HG02852 (cell line): Measurements from ENCODE around the gene SMIM27.

ENCODE experiments used
- ATAC-seq: cut with Tn5 transposase; IDR thresholded peaks from one replicate; pipeline ENCODE4 v1.9.1; 2021; ENCODE audit warnings: mild to moderate bottlenecking, moderate library complexity; ENCODE audit not compliant: unreplicated experiment

Gene SMIM27

DNA sequence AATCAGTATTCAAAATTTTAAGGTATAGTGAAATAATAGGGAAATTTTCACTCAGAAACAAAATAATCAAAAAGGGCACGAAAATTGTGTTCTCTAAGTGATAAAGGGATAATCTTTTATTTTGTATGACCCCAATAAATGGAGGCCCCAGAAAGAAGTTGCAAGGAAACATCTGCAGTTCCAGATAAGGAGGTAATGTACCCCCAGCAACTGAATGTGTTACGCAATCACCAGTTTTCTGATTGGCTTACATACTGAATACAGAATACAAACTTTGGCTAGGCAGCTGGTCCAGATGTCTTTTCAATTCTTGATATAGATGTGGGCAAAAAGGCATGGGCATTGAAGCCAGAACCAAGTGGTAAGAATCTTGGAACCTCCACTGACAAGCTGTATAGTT is 2.0 kb downstream of the SMIM27 start:
- no peak for ATAC-seq

DNA sequence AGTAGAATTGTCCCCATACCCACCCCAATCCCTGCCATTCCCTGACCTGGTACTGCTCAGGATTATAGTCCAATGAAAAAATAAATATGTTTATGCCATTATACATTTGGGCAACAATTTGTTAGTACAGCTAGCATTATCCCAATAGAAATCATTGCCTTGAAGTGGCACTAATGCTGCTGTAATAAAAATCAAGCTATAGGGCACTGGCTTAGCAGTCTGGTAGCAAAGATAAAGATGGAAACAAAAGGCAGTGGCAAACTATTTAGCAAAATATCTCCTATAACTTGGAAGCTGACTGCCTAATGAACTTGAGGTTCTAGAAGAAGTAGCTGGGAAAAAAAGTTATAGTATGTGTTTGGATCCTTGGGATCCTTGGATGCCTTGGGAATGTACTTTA is 2.5 kb downstream of the SMIM27 start:
- no peak for ATAC-seq

DNA sequence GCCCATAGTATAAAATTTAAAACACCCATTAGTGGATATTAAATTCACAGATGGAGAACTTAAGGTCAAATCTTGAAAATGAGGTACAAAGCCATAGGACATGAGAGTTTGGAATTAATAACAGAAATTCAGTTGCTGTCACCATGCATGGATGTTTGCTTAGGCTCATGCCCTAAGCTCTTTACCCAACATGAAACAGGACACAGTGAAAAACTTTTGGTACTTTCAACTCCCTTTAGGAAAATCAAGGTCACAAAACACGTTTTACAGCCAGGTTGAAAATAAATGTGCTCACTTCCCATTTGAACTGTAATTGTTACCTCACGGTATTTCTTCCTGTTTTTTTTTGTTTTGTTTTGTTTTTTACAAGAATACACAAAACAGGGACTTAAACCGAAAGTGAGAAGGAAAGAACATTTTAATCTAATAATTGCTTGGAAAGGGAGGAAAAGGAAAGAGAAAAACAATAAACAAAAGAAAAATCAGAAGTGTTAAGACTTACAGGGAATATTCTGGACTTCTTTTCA is 6.3 kb downstream of the SMIM27 start:
- ATAC-seq = no peak

DNA sequence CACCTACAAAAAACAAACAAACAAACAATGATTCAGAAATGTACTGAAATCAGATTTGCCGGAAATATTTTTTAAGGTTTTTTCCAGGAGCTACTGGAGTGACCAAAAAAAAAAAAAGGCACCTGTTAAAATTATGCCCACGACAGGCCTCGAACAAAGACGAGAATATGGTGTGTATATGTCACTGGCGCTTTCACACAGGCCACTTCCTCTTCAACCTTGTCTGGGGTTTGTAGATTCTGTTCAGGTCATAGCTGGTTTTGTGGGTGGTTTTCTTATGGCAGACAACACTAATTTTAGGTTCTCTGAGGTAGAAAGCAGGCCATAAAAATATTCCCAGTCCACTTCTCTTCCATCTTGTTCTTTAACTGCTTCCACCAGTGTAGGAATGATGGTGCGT is 13.8 kb downstream of the SMIM27 start:
- ATAC-seq = no peak

DNA sequence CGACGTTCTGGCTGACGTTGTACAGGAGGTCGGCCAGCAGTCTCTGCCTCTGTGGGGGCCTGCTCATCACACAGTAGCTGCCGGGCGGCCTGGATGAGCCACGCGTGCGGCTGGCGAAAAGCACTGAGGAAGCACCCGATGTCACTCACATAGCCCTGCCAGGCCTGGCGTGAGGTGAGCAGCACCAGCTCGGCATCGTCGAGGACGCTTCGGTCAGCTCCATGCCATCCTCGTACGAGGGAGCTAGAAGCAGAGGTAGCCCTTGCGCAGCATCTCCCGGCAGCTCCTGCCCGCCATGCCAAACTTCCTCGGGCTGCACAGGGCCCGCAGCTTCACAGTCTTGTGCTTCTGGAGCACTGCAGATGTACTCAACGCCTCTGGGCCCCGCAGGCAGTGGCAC is 14.6 kb downstream of the SMIM27 start:
- no peak for ATAC-seq

DNA sequence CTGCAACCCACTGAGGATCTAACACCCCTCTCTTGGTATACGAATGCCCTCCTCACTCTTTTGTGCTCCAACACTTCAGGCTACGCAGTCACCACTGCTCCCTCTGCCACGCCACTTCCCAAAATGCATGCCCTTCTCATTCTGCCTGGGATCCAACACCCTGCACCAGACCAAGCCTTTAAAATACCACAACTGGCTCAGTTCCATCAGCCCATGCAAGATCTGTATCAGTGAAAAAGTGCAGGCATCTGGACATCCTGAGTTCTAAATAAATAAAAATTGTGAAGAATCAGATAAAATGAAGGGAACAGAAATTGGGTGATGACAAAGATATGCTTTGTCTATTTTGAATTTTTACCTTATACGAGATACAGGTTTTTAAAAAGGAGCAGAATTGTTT is 18.1 kb downstream of the SMIM27 start:
- no peak for ATAC-seq

DNA sequence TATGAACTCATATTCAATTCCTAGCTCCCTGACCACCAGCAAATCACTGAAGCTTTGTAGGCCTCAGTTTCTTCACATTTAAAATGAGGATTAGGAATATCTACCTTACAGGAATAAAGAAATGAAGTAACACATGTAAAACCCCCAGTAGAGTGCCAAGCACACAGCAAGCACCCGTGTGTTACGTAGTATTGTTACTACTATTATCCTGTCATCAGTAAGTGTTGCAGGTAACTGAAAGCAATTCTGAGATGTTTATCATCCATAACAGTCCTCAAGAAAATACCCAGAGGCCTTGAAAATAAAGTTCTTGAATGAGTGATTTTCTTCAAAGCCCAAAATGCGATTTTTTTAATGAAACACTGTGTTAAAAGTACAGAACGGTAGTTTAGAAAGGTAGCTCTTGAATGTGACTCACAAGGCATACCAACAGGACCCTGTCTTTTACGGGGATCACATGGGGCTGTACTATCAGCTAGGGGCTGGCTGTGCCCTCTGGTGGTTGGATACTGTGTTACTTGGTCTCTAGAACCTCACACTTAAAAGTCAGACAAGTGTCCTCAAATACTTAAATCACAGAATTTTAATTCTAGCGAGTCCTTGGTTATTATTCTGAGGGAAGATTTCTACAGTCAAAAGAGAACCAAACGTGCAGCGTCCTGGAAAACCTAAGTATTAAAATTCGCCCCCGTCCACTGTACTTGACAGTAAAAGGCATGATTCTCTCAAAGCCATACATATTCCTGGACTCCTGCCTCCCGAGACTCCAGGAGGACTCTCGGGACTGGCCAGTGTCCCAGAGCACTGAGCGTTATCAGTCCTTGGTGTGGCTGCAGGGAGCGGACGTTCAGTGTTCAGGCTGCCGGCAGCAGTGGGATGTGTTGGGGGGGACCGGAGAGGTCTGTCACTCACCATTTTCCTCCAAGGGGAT is 20.1 kb downstream of the SMIM27 start:
- peak; percentile 87 for ATAC-seq

DNA sequence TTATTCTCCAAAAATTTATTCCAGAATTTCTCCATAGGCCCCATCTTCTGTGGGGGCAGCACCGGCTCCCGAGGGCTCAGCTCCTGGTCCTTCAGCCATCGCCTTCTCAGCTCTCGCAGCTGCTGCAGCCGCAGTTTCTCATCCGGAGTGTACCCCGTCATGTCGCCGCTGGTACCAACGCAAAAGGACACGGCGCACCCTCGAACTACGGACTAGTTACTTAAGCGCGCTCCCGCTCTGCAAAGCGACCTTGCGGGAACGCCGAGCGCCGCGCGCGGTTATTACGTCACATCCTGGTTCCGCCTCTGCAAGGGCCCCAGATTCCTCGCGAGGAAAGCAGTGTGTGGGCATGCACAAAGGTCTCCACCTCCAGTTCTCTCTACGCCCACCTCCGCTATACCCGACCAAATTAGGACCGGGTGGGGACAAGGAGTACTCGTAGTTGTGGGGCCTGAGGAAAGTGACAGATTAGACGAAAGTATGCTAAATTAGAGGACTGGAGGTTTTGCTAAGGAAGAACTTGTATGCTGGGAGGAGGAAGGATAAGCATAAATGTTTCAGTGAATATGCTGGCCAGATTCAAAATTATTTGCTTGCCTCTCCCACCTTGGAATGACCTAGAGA is 20.9 kb downstream of the SMIM27 start, which contains the start of gene NDUFB6:
Gene NDUFB6, minus strand, starts transcription at position 260 of the 624 bp plus-strand sequence. Its CDS starts 99 bp downstream, at position 161.
- peak; percentile 78 for ATAC-seq

DNA sequence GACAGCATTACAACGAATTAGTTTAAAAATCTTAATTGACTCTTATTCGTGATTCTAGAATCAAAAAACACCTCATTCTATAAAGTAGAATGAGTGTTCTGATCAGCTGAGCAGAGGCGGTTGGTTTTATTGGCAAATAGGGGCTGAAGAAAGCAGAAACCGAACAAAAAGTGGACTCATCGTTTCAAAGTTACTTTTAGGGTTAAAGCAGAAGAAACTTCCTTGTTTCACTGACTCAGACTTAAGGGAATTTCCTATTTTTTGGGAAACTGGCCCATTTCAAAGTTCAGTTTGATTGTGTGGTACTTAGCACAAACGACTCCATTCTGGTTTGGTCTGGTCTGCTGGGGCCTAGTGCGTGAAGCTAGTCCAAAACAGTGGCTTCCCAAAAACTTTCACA is 21.7 kb downstream of the SMIM27 start:
- ATAC-seq = no peak

DNA sequence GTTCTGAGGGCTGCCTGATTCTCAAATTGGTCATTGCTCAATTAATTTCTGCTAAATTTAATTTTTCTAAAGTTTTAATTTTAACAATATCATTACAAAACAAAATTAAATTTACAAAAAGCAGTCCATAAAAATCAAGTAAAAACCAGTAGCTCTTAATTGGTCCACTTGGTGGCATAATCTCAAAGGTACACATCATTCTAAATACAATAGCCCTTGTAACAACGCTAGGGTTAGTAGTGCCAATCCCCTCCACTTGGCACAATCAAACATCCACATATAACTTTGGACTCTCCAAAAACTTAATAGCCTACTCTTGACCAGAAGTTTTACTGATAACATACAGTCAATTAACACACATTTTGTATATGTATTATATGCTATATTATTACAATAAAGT is 22.7 kb downstream of the SMIM27 start:
- ATAC-seq = no peak

DNA sequence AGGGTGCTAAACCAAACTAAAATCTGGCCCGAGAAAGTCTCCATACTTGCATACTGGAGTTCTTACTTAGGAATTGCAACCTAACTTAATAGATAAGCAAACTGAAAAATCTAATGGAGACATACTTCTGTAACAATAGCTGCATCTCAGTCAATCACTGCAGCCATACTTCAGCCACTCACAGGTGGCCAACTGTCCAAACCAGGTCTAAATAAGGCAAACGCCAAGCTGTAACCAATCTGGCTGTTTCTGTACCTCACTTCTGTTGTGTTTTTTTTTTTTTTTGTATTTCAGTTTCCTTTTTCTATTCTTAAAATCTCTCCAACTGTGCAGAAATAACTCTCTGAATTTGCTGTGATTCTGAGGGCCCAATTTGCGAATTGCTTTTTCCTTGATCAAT is 25.2 kb downstream of the SMIM27 start:
- no peak for ATAC-seq

DNA sequence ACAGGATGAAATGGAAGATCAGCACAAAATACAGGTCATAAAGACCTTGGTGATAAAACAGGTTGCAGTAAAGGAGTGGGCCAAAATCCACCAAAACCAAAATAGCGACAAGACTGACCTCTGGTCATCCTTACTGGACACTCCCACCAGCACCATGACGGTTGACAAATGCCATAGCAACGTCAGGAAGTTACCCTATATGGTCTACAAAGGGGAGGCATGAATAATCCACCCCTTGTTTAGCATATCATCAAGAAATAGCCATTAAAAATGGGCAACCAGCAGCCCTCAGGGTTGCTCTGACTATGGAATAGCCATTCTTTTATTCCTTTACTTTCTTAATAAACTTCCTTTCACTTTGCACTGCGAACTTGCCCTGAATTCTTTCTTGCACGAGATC is 26.8 kb downstream of the SMIM27 start:
- no peak for ATAC-seq

DNA sequence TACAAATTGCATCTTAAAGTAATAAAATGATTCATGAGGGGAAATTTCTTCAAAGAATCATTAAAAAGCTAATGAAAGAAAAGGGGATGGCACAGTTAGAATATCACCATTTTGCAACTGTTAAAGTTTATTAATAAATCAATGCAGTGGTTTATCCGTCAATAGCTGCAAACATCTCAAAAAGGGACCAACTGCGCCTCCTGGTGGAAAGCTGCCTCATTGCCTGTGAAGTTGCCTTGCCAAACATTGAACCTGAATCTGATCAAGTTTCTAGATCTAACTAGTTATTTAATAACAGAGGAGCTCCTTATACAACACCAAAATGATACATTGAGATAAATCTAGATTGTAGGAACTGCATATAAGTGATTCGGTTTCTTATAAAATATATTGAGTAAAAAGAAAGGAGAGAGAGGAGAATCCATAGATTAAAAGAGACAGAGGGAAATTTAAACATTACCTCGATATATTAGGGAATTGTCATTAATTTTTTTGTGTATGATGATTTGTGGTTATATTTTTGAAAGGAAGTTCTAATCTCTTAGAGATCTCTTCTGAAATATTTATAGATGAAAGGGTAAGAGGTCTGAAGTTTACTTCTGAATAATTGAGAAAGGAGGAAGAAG is 27.7 kb downstream of the SMIM27 start:
- ATAC-seq = peak; percentile 44

DNA sequence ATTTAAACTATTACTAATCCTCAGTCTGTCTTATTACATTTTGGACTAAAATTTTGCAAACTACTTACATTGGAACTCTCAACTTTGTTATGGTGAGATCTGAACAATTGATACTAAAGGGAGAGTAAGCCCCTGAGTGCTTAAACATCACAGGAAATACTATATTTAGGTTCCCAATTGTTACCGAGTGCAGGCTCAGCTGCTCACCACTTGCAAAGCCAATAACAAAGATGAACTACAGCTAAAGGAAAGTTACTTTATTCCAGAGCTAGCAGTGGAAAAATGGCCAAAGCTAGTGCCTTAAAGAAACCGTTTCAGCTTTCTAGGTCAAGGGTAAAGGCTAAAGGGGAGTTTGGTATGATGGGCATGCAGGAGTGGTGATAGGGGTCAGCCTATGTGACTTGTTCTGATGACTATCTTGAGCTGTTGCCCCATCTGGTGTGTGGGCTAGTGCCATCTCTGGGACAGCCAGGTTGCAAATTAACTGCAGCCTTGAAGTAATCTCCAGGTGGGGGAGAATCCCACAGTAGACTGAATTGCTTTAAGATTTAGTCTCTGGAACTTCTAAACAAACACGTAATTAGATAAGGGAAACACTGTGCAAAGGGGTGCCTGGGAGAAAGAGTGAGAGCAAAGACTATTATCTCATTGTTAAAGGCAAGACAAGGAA is 28.6 kb downstream of the SMIM27 start:
- ATAC-seq = no peak

DNA sequence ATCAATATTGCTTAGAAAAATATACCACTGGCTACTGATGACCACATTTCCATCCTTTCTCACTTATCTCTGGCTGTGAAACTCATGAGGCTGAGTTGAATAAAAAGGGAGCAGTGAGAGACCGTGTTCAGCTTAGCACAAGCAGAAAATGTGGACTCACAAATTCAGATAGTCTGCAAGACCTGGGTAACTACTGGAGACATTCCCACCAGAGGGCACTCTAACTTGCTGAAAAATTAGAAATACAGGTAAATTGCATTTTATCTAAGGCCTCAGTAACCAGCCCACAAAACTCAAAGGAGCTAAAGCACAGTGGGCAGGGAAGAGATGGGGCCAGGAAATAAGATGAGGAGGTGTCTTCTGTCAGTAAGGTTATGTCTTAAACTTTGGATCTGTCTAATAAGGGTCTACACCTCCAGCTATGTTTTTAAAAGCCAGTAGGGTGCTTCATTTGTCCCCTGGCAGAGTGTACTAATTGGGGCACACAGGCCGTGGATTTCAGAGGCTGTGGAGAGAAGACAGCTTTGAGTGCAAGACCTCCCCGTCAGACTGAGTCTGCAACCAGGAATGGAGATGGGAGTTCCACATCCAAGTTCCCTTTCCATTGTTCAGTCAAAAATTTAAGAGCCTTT is 29.5 kb downstream of the SMIM27 start:
- ATAC-seq = no peak

DNA sequence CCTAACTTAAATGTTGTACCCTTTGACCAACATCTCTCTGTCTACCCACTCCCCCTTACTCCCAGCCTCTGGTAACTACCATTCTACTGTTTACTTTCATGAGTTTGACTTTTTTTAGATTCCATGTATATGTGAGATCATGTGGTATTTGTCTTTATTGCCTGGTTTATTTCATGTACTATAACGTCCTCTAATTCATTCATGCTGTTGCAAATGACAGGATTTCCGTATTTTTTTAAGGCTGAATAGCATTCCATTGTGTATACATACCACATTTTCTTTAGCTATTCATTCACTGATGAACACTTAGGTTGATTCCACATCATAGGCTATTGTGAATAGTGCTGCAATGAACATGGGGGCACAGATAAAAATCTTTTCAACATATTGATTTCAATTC is 32.7 kb downstream of the SMIM27 start:
- no peak for ATAC-seq

DNA sequence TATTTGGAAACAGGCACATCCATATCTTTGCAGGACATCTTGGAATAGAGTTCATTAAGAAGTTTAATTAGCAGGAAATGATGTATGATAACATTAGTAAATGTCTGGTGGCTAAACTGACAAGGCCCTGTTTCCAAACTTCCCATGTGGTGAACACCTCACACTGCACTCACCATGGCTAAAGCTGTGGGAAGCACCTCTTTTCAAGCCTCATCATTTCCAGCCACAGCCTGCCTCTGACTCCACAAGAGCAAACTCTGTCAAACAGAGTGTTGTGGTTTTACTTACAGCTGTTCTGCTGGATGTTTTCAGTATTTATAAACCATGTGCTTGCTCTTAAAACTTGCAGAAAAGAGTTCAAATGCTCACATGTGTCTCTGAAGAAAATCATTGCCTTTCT is 35.8 kb downstream of the SMIM27 start:
- peak; percentile 79 for ATAC-seq

DNA sequence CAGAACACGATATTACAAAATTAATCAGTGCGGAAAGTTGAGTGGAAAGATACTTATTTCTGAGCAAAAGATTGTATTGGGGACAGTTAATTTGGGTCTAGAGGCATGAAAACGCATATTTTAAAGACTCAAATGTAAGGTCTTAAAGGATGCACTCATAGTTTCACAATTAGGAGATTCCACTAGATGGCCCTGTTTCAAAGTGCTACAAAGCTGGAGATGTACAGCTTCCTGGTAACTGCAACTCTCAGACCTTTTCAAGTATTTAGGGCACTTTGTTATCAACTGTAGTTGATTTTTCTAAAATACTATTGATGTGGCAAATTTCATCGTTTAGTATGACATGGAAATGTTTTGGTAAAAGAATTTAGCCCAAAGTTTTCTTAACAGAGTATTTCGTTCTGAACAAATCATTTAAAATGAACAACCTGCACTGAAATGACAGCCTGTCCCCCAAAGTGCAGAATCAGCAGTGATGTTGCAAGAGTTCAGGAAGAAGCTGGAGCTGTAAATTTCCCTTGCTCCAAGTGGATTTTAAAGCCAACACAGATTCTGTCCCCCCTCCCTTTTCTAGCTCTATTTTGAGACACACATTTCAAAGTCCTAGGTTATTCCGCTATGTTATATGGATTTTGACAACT is 37.1 kb downstream of the SMIM27 start:
- no peak for ATAC-seq

DNA sequence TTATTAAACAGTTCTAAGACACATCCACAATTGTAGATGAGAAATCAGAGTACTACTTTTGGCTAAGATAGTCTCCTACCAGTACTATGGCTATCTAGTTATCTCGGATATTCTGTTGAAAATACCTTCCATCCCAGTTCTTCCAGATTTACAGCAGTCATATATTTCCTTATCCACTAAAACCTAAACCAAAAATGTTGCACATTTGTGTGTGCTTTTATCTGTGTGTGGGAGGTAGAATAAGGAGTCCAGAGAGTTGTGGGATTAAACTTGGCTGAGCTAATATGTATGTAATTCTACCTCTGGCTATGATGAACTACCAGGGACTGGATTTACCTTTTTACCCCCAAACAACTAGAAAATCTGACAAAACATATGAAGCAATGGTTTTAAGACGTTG is 38.3 kb downstream of the SMIM27 start:
- ATAC-seq = no peak

DNA sequence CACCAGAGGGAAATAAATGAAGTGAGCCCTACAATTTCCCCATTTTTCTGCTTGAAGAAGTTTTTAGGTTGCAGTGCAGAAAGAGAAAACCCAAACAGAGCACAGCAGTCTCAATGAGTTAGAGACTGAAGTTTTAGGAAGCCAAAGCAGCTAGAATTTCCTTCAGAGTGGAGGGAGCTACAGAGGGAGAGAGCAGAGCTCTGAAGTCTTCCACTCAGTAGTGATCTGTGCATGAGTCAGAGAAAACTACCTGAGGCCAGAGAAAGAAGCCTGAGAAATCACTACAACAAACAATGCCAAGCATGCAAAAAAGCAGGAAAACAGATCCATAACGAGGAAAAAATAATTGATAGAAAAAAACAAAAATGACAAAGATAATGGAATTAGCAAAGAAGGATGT is 38.8 kb downstream of the SMIM27 start:
- ATAC-seq = no peak
